Right atrium auricular region (tissue), 2 donors: Measurements from ENCODE around the gene IL24. TPM values are rescaled to one million over a fixed set of nuclear protein-coding genes. Genes with fewer than 3 reads are reported as not detected.

ENCODE experiments used
- DNase-seq: peaks from one replicate; pipeline ENCODE4 v3.0.0-alpha.2; 2019; ENCODE audit warnings: low spot score
- H3K27ac ChIP-seq, 2 donors: fragments of 200-600 bp; sonication (generic); 1 replicate in 1 of 2; 2 replicates in 1 of 2; pipeline ENCODE4 v1.5.1; 2016 to 2019
- H3K27me3 ChIP-seq, 2 donors: fragments of 200-600 bp; sonication (generic); one replicate each; pipeline versions ENCODE4 v1.5.1 to v1.6.0; 2017 to 2019
- H3K36me3 ChIP-seq: fragments of 200-600 bp; sonication (generic); one replicate; pipeline ENCODE4 v1.5.1; 2016
- H3K4me1 ChIP-seq, 2 donors: fragments of 200-600 bp; sonication (generic); one replicate each; pipeline versions ENCODE4 v1.5.1 to v1.6.0; 2017 to 2019
- H3K4me3 ChIP-seq, 2 donors: fragments of 200-600 bp; sonication (generic); 1 replicate in 1 of 2; 2 replicates in 1 of 2; pipeline ENCODE4 v1.5.1; 2017 to 2019; ENCODE audit warnings: mild to moderate bottlenecking in 1 of 2, moderate library complexity in 1 of 2
- H3K9me3 ChIP-seq, 2 donors: fragments of 200-600 bp; sonication (generic); one replicate each; pipeline ENCODE4 v1.5.1; 2019
- CTCF ChIP-seq, 2 donors: fragments of 200-600 bp; sonication (generic); IDR thresholded peaks; one replicate each; pipeline ENCODE4 v1.5.1; 2019; ENCODE audit warnings: antibody characterized with exemption in 2 of 2
- total RNA-seq, 2 donors: library from RNA; depleted of rRNA; stranded (reverse); fragments of >200 nt; gene quantifications; one replicate each; pipeline ENCODE4 v1.1.0, GENCODE V29; 2016

Gene IL24
- total RNA-seq, 2 donors from 2014 or later: 1.1 TPM; not detected in 1

- TF ChIP-seq CTCF (IDR thresholded peaks at IDR 0.05): no peak
- Histone ChIP-seq H3K4me3 (no peak overlapping the region), H3K36me3 (no peaks in the 10 kb centered on the region), H3K9me3 (no peaks in the 10 kb centered on the region), H3K4me1 (no peaks in the 10 kb centered on the region), H3K27me3 (no peaks in the 10 kb centered on the region), H3K27ac (no peak overlapping the region)
- DNase-seq: no peak
Observed at GRCh38 chr1:206895837-206896242, 1.4 kb upstream of the IL24 start.

- H3K36me3 ChIP-seq: no peaks in the 10 kb centered on the region
- H3K9me3 ChIP-seq: no peaks in the 10 kb centered on the region
- no peaks in the 10 kb centered on the region for H3K4me1 ChIP-seq
- no peak for DNase-seq
- no peaks in the 10 kb centered on the region for H3K27me3 ChIP-seq
- no peak for TF ChIP-seq CTCF (IDR thresholded peaks at IDR 0.05)
- no peak overlapping the region for H3K4me3 ChIP-seq
- H3K27ac ChIP-seq: no peak overlapping the region
Observed at GRCh38 chr1:206896261-206896660, 982 bp upstream of the IL24 start.

- TF ChIP-seq CTCF (IDR thresholded peaks at IDR 0.05): no peak
- Histone ChIP-seq H3K27ac (no peak overlapping the region), H3K4me1 (no peaks in the 10 kb centered on the region), H3K27me3 (no peaks in the 10 kb centered on the region), H3K9me3 (no peaks in the 10 kb centered on the region), H3K36me3 (no peaks in the 10 kb centered on the region), H3K4me3 (no peak overlapping the region)
- no peak for DNase-seq
Observed at GRCh38 chr1:206898089-206898914, 1.1 kb downstream of the IL24 start.

- Histone ChIP-seq H3K27me3 (no peaks in the 10 kb centered on the region), H3K27ac (no peak overlapping the region), H3K36me3 (no peaks in the 10 kb centered on the region), H3K4me1 (no peaks in the 10 kb centered on the region), H3K4me3 (no peak overlapping the region), H3K9me3 (no peaks in the 10 kb centered on the region)
- TF ChIP-seq CTCF (IDR thresholded peaks at IDR 0.05): no peak
- no peak for DNase-seq
Observed at GRCh38 chr1:206898915-206899431, 1.7 kb downstream of the IL24 start.

GRCh38 chr1:206899717-206900116 lies 2.5 kb downstream of the IL24 start:
- H3K27ac ChIP-seq: no peak overlapping the region
- H3K4me1 ChIP-seq: no peaks in the 10 kb centered on the region
- H3K4me3 ChIP-seq: no peak overlapping the region
- no peaks in the 10 kb centered on the region for H3K36me3 ChIP-seq
- H3K27me3 ChIP-seq: no peaks in the 10 kb centered on the region
- DNase-seq: no peak
- TF ChIP-seq CTCF (IDR thresholded peaks at IDR 0.05): no peak
- no peaks in the 10 kb centered on the region for H3K9me3 ChIP-seq
